ENCODE measurements around the gene GNPAT.
A peak's percentile ranks its signal among the peaks of the same experiment; 100 is the strongest.

The GNPAT gene

GRCh38 chr1:231213831-231214573 lies 27.0 kb upstream of the GNPAT start:
- DNase-seq, result no peak

GRCh38 chr1:231214918-231215680 lies 25.9 kb upstream of the GNPAT start:
- DNase-seq, result peak in 1 of 2 donors; percentile 7

- DNase-seq, result no peak
These were observed 25.2 kb upstream of the GNPAT start for GRCh38 chr1:231215681-231216385.

- no peak for DNase-seq
These were observed 24.5 kb upstream of the GNPAT start for GRCh38 chr1:231216498-231216897.

- DNase-seq, result no peak
These were observed 24.0 kb upstream of the GNPAT start for GRCh38 chr1:231217056-231217455.

- DNase-seq, result no peak
These were observed 22.9 kb upstream of the GNPAT start for GRCh38 chr1:231218078-231218477.

GRCh38 chr1:231219422-231220401 lies 21.3 kb upstream of the GNPAT start:
- DNase-seq, result no peak

GRCh38 chr1:231220801-231221200 lies 20.2 kb upstream of the GNPAT start:
- no peak for DNase-seq

GRCh38 chr1:231226156-231226555 lies 14.9 kb upstream of the GNPAT start:
- DNase-seq, result no peak

GRCh38 chr1:231231511-231231910 lies 9.5 kb upstream of the GNPAT start:
- DNase-seq, result no peak

GRCh38 chr1:231232870-231233734 lies 7.9 kb upstream of the GNPAT start:
- DNase-seq, result no peak

- DNase-seq, result no peak
These were observed 7.1 kb upstream of the GNPAT start for GRCh38 chr1:231233735-231234417.

- DNase-seq, result no peak
These were observed 6.5 kb upstream of the GNPAT start for GRCh38 chr1:231234506-231234905.

- DNase-seq, result no peak
These were observed 5.3 kb upstream of the GNPAT start for GRCh38 chr1:231235526-231236207.

GRCh38 chr1:231236208-231236591 lies 4.8 kb upstream of the GNPAT start:
- DNase-seq, result no peak

- no peak for DNase-seq
These were observed 4.1 kb upstream of the GNPAT start for GRCh38 chr1:231236938-231237337.

- no peak for DNase-seq
These were observed 2.7 kb upstream of the GNPAT start for GRCh38 chr1:231238298-231238697.

GRCh38 chr1:231240531-231240882 lies 505 bp upstream of the GNPAT start:
- DNase-seq, result no peak

GRCh38 chr1:231241750-231242149 lies 738 bp downstream of the GNPAT start:
- no peak for DNase-seq

GRCh38 chr1:231242516-231243198 lies 1.6 kb downstream of the GNPAT start:
- peak in 1 of 2 donors; percentile 4 for DNase-seq

Data from CD4-positive, alpha-beta T cell treated with Interleukin-1 beta for 1 hour (primary cell).